Adipocyte (in vitro differentiated cells): ENCODE results near the gene CEMP1.

Experiments
- DNase-seq: peaks from one replicate; pipeline ENCODE4 v3.0.0-alpha.2; 2015; ENCODE audit warnings: low read depth
- H3K27me3 ChIP-seq: replicated peaks from 2 replicates; pipeline ENCODE4 v1.7.0; 2013; ENCODE audit warnings: mild to moderate bottlenecking, low read length, moderate library complexity; ENCODE audit not compliant: control insufficient read depth, insufficient read depth
- H3K36me3 ChIP-seq: 2 replicates; pipeline ENCODE4 v1.7.0; 2013; ENCODE audit warnings: low read length, mild to moderate bottlenecking, moderate library complexity; ENCODE audit not compliant: control insufficient read depth, insufficient read depth, severe bottlenecking
- H3K4me1 ChIP-seq: 2 replicates; pipeline ENCODE4 v1.7.0; 2013; ENCODE audit warnings: mild to moderate bottlenecking, low read length, moderate library complexity; ENCODE audit not compliant: control insufficient read depth, insufficient read depth
- H3K4me3 ChIP-seq: 2 replicates; pipeline ENCODE4 v1.7.0; 2013; ENCODE audit warnings: mild to moderate bottlenecking, low read length, moderate library complexity
- H3K9ac ChIP-seq: 2 replicates; pipeline ENCODE4 v1.7.0; 2013; ENCODE audit warnings: mild to moderate bottlenecking, low read length, moderate library complexity
- H3K9me3 ChIP-seq: 2 replicates; pipeline ENCODE4 v1.7.0; 2013; ENCODE audit warnings: mild to moderate bottlenecking, low read length, moderate library complexity; ENCODE audit not compliant: control insufficient read depth

CEMP1 gene

GRCh38 chr16:2507052-2507659, 24.1 kb downstream of the CEMP1 start:
- Histone ChIP-seq H3K9ac (no peak overlapping the region), H3K36me3 (no peaks in the 10 kb centered on the region), H3K27me3 (no peaks in the 10 kb centered on the region), H3K9me3 (no peaks in the 10 kb centered on the region), H3K4me1 (peaks cover 31% of the 10 kb centered on the region), H3K4me3 (no peak overlapping the region)
- no peak for DNase-seq

- no peak for DNase-seq
- H3K9ac ChIP-seq = no peak overlapping the region
- H3K27me3 ChIP-seq = no peaks in the 10 kb centered on the region
Observed at GRCh38 chr16:2505695-2506094, 25.5 kb downstream of the CEMP1 start.

GRCh38 chr16:2501946-2502895, 29.0 kb downstream of the CEMP1 start:
- H3K27me3 ChIP-seq = no peaks in the 10 kb centered on the region
- H3K9ac ChIP-seq = peak overlapping the region; percentile 9
- H3K4me3 ChIP-seq = no peak overlapping the region
- no peaks in the 10 kb centered on the region for H3K9me3 ChIP-seq
- H3K36me3 ChIP-seq = no peaks in the 10 kb centered on the region
- no peak for DNase-seq
- peaks cover 39% of the 10 kb centered on the region for H3K4me1 ChIP-seq

More at GRCh38 chr16:2505695-2506094, 25.5 kb downstream of the CEMP1 start:
- no peaks in the 10 kb centered on the region for H3K9me3 ChIP-seq
- peaks cover 30% of the 10 kb centered on the region for H3K4me1 ChIP-seq
- no peaks in the 10 kb centered on the region for H3K36me3 ChIP-seq
- no peak overlapping the region for H3K4me3 ChIP-seq

- Histone ChIP-seq H3K27me3 (no peaks in the 10 kb centered on the region), H3K36me3 (peaks cover 8% of the 10 kb centered on the region), H3K4me3 (no peak overlapping the region), H3K9me3 (no peaks in the 10 kb centered on the region), H3K4me1 (peaks cover 42% of the 10 kb centered on the region), H3K9ac (peak overlapping the region; percentile 7)
- DNase-seq = peak; percentile 86
Observed at GRCh38 chr16:2500918-2501750, 30.1 kb downstream of the CEMP1 start.

- Histone ChIP-seq H3K9ac (no peak overlapping the region), H3K9me3 (no peaks in the 10 kb centered on the region), H3K4me3 (no peak overlapping the region), H3K4me1 (peaks cover 42% of the 10 kb centered on the region), H3K36me3 (peaks cover 8% of the 10 kb centered on the region), H3K27me3 (no peaks in the 10 kb centered on the region)
- DNase-seq = no peak
Observed at GRCh38 chr16:2500430-2500917, 30.7 kb downstream of the CEMP1 start.

GRCh38 chr16:2499890-2500429, 31.2 kb downstream of the CEMP1 start:
- Histone ChIP-seq H3K4me3 (no peak overlapping the region), H3K4me1 (peaks cover 42% of the 10 kb centered on the region), H3K9ac (no peak overlapping the region), H3K27me3 (no peaks in the 10 kb centered on the region), H3K36me3 (peaks cover 8% of the 10 kb centered on the region), H3K9me3 (no peaks in the 10 kb centered on the region)
- no peak for DNase-seq

- no peak for DNase-seq
- Histone ChIP-seq H3K9ac (no peak overlapping the region), H3K36me3 (peaks cover 8% of the 10 kb centered on the region)
Observed at GRCh38 chr16:2499454-2499853, 31.8 kb downstream of the CEMP1 start.

GRCh38 chr16:2498531-2499253, 32.5 kb downstream of the CEMP1 start:
- peaks cover 42% of the 10 kb centered on the region for H3K4me1 ChIP-seq
- no peak for DNase-seq

More at GRCh38 chr16:2499454-2499853, 31.8 kb downstream of the CEMP1 start:
- Histone ChIP-seq H3K27me3 (no peaks in the 10 kb centered on the region), H3K4me1 (peaks cover 42% of the 10 kb centered on the region), H3K4me3 (no peak overlapping the region), H3K9me3 (no peaks in the 10 kb centered on the region)

GRCh38 chr16:2497695-2498484, 33.3 kb downstream of the CEMP1 start:
- no peaks in the 10 kb centered on the region for H3K27me3 ChIP-seq
- DNase-seq = no peak
- H3K36me3 ChIP-seq = peaks cover 8% of the 10 kb centered on the region
- H3K9ac ChIP-seq = peak overlapping the region; percentile 69
- H3K4me1 ChIP-seq = peaks cover 37% of the 10 kb centered on the region
- peak overlapping the region; percentile 39 for H3K4me3 ChIP-seq
- no peaks in the 10 kb centered on the region for H3K9me3 ChIP-seq

More at GRCh38 chr16:2498531-2499253, 32.5 kb downstream of the CEMP1 start:
- H3K27me3 ChIP-seq = no peaks in the 10 kb centered on the region
- H3K36me3 ChIP-seq = peaks cover 8% of the 10 kb centered on the region
- no peak overlapping the region for H3K4me3 ChIP-seq
- no peak overlapping the region for H3K9ac ChIP-seq
- H3K9me3 ChIP-seq = no peaks in the 10 kb centered on the region
